SIG-M5 treated with dmso at 0.1 percent for 504 hours (cell line): ENCODE results near the gene PNPLA3.
"Not testable (repeated sequence)": the region's sequence is repeated elsewhere in the genome, so short reads cannot be mapped to it uniquely, and the experiment has no call there.

Experiments
- DNase-seq: peaks from one replicate; lab custom pipeline; 2025; ENCODE audit not compliant: unreplicated experiment; lab: John Stamatoyannopoulos, UW

PNPLA3 gene

GRCh38 chr22:43889860-43890253 lies 33.7 kb upstream of the PNPLA3 start:
- DNase-seq, result no peak

DNA sequence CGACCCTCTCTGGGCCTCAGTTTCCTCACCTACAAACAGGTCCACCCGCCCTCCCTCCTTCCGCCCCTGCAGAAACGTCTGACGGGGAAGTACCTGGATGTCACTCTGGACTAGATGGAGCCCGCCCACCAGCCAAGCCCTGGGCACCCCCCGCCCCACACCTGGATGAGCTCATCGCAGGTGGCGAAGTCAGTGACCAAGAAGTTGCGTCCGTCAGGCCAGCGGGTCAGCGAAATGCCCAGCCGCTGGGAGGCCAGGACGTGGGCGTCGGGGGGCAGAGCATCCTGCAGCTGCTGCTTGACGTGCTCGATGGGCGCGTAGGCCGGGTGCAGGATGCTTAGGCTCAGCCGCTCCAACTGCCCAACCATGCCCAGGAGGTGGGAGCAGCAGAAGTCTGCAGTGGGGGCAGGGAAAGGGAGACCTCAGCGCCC lies 32.7 kb upstream of the PNPLA3 start:
- no peak for DNase-seq

DNA sequence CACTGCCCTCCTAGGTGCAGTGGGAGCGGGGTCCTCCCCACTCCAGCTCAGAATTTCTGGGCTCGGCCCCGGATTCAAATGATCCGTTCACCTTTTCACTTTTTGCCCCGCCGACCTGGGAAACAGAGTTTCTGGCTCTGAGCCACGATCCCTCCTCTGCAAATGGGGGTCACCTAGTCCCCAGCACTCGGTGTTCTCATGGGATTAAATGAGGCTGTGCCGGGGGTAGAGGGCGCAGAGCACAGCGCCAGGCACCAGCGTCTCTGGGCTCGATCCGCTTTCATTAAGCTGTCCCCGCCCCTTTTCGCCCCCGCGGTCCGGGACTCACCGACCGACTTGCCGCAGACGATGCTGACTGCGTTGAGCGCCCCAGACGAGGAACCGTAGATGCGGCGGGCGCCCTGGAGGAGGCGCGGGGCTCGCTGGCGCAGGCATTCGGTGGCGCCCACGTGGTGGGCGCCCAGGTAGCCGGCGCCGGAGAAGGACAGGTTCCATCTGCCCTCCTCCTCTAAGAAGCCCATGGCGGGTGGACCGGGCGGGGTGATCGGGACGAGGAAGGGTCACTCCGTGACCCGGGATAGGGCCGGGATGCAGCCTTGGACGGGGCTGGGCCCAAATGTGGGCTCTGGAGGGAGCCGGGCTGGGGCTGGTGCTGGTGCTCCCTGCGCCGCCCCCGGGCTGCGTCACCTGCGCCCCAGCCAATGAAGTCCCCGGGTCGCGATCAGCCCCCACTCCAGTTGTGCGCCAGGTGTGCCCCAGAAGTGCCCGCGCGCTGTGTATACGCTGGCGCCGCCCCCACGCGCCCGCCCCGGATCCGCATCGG lies 32.0 kb upstream of the PNPLA3 start, which contains the start of gene PNPLA5:
PNPLA5 (minus strand) TSS at position 654 of the 823 bp plus-strand sequence; CDS start at position 521, 133 bp downstream.
- DNase-seq, result no peak

DNA sequence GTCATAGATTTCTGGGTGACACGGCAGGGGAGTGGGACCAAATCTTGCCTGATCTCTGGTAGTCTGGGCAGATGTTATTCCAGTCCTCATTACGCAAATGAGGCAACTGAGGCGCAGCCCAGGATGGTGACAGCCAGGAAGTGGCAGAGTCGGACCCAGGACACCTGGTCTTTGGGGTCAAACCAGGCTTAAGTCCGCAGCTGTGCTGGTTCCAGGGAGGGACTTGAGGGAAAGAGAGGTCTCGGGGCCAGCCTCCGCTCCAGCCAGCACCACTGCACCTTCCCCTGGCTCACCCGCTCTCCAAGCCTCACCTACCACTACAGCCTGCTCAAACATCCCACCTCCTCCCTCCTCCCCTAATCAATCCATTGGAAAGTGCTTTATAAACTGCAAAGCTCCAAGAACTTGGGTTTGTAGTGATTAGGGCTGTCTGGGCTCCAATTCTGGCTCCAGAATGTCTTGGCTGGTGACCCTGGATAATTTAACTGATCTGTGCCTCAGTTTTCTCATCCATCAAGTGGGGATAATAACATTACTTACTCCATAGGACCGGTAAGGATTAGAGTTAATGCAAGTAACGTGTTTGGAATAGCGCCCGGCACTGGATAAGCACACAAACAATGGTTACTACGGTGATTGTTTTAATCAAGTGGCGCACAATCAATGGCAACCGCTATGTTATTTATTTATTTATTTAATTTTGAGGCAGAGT lies 31.3 kb upstream of the PNPLA3 start:
- no peak for DNase-seq

- no peak for DNase-seq
Observed at GRCh38 chr22:43893266-43893665, 30.3 kb upstream of the PNPLA3 start.

GRCh38 chr22:43894122-43894521 lies 29.5 kb upstream of the PNPLA3 start:
- DNase-seq, result no peak

GRCh38 chr22:43895986-43896645 lies 27.5 kb upstream of the PNPLA3 start:
- no peak for DNase-seq

- DNase-seq, result no peak
Observed at GRCh38 chr22:43897751-43898261, 25.8 kb upstream of the PNPLA3 start.

DNA sequence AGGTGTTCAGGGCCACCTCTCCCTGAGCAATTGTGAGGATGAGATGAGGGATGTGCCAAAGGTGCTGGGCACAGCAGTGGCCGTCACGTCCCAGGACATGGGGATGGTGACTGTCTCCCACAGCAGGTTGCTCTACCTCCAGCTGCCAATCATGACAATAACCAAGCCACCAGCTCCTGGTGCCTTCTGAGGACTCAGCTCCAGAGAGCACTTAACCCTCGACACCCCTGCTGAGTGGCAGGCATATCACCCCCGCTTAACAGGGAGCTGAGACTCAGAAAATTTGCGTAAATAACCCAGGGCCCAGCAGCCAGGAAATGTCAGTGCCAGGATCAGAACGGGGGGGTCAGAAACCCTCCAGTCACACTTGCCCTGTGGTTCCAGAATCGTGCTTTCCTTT lies 23.4 kb upstream of the PNPLA3 start:
- DNase-seq, result no peak

GRCh38 chr22:43901976-43902643 lies 21.5 kb upstream of the PNPLA3 start:
- DNase-seq, result no peak

DNA sequence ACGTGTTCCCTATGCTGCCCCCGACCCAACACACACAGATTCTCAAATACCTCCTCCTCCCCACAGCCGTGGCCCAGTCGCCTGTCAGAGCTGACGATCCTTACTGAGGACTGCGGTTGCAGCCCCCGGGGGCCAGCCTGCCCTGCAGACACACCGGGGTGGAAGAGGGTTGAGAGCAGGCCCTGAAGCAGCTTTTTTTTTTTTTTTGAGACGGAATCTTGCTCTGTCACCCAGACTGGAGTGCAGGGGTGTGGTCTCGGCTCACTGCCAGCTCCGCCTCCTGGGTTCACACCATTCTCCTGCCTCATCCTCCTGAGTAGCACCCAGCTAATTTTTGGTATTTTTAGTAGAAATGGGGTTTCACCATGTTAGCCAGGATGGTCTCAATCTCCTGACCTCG lies 20.6 kb upstream of the PNPLA3 start:
- DNase-seq, result not testable (repeated sequence)

DNA sequence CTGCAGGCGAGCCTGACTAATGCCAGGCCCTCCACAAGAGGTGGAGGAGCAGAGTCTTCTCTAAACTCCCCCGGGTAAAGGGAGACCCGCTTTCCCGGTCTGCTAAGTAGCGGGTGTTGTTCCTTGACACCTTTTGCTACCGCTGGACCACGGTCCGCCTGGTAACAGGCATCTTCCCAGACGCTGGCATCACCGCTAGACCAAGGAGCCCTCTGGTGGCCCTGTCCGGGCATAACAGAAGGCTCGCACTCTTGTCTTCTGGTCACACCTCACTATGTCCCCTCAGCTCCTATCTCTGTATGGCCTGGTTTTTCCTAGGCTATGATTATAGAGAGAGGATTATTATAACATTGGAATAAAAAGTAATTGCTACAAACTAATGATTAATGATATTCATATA lies 19.2 kb upstream of the PNPLA3 start:
- not testable (repeated sequence) for DNase-seq

GRCh38 chr22:43905681-43906080 lies 17.9 kb upstream of the PNPLA3 start:
- no peak for DNase-seq

DNA sequence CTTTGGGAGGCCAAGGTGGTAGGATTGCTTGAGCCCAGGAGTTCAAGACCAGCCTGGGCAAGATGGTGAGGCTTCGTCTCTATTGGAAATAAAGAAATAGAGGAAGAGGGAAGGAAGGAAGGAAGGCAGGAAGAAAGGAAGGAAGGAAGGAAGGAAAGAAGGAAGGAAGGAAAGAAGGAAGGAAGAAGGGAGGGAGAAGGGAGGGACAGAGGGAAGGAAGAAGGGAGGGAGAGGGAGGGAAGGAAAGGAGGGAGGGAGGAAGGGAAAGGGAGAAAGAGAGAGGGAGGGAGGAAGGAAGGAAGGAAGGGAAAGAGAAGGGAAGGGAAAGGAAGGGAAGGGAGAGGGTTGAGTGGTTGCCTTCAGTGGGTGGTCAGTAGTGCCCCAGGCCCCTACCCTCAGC lies 13.9 kb upstream of the PNPLA3 start:
- no peak for DNase-seq

DNA sequence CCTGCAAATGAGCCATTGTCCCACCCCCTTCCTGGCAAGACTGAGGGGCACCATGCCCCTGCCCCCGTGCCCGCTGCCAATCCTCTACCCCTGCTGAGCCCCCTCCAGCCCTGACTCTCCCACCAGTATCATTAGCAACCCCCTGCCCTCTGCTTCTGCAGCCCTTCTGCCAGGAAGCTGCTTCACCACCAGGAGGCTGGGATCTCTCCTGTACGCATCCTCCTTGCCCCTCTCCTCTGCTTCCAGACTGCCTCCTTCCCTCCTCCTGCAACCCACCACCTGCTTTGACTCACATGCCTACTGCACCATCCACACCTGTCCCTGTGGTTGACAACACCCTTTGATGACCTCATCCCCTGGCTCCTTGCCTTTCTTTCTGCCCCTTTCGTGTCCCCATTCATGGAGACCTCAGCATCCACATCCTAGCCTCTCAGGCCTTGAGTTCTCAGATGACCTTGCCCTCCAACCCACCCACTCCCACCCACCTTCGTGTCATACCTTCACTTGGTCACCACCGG lies 13.4 kb upstream of the PNPLA3 start:
- no peak for DNase-seq

GRCh38 chr22:43911351-43911750 lies 12.3 kb upstream of the PNPLA3 start:
- no peak for DNase-seq

DNA sequence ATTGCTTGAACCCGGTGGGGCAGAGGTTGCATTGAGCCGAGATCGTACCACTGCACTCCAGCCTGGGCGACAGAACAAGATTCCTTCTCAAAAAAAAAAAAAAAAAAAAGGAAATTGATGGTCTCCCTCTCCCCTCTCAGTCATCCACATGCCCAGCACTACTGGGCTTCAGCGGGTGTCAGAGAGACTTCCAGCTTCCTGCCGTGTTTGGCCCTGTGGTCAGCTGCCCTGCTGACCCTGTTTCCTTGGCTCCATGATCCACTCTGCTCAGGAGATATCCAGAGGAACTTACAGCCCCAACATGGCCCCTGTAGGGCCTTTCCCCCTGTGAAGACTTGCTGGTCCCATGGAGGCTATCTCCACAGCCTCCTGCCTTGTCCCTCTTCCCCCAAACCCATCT lies 6.1 kb upstream of the PNPLA3 start:
- no peak for DNase-seq

DNA sequence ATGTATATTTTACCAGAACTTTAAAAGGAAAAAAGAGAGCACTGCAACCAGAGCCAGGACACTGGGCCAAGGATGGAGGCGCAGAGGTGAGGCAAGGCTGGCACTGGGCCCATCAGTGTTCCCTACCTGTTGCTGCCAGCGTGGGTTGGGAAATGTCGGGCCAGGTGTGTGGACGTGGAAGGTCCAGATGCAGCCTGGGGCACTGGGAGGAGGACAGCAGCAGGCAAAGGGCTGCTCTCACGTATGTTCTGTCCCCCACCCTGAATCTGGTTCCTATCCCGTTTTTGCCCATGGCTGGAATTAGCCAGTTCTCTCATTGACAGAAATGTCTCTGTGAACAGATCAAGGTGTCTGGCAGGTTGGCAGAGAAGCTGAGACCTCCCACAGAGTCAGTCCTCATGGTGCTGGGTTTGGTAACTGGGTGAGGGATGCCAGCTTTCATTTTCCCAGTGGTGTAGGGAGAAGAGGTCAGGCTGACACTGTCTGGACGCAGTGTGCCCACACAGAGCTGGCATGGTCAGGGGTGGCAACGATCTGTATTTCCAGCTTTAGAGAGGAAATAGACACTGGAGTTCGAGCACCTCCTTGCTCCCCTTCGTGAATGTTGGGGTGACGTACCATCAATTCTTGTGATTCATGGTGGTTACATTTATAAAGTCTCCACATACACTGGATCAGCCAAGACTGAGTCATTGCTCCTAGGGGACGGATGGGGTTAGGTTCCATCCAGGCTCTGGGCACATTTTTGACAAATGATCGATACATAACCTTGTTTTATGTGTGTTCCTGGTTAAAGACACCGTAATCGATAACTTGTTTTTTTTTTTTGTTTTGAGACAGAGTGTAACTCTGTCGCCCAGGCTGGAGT lies 4.3 kb upstream of the PNPLA3 start:
- DNase-seq, result no peak

DNA sequence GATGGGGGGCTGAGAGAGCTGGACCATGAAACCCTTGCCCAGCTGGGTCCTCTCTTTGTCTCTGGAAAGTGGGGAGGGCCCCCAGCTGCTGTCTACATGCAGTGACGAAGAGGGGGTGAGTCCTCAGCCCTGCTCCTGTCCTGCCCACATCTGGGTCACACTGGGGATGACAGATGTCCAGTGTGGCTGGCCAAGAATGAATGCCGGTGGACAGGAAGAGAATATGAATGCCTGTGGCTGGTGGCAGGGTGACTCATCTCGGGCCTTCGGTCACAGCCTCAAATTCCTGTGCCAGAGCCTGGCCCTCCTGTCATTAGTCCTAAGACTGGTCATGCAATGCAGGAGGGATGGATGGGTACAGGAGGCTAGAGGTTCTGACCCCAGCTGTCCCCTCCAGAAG lies 2.2 kb upstream of the PNPLA3 start:
- no peak for DNase-seq

GRCh38 chr22:43922123-43922522 lies 1.5 kb upstream of the PNPLA3 start:
- no peak for DNase-seq
